Measurements from ENCODE around the gene LRMDA.
A peak's percentile ranks its signal among the peaks of the same experiment; 100 is the strongest.
"Not testable (repeated sequence)": the region's sequence is repeated elsewhere in the genome, so short reads cannot be mapped to it uniquely, and the experiment has no call there.

LRMDA gene

GRCh38 chr10:75516154-75516553 is 84.7 kb downstream of the LRMDA start:
- not testable (repeated sequence) for H3K27me3 ChIP-seq (ENCODE audit: control insufficient read depth, insufficient read depth, low read length); H3K36me3 ChIP-seq (ENCODE audit: control insufficient read depth, insufficient read depth, low read length); H3K9me3 ChIP-seq (ENCODE audit: control insufficient read depth, insufficient read depth, low read length); DNase-seq (ENCODE audit: low read depth, low spot score); H3K4me3 ChIP-seq (ENCODE audit: low read length); H3K27ac ChIP-seq (ENCODE audit: low read length); H3K4me1 ChIP-seq (ENCODE audit: control insufficient read depth, insufficient read depth, low read length)
- WGBS (ENCODE audit: insufficient coverage, insufficient read length): no CpG with 5 or more reads among the region's 2 CpGs

DNA sequence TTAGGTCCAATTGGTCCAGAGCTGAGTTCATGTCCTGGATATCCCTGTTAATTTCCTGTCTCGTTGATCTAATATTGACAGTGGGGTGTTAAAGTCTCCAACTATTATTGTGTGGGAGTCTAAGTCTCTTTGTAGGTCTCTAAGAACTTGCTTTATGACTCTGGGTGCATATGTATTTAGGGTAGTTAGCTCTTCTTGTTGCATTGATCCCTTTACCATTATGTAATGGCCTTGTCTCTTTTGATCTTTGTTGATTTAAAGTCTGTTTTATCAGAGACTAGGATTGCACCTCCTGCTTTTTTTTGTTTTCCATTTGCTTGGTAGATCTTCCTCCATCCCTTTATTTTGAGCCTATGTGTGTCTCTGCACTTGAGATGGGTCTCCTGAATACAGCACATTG is 87.8 kb downstream of the LRMDA start:
- no CpG with 5 or more reads among the region's 1 CpG for WGBS (ENCODE audit: insufficient coverage, insufficient read length)
- H3K36me3 ChIP-seq (ENCODE audit: control insufficient read depth, insufficient read depth, low read length); H3K27ac ChIP-seq (ENCODE audit: low read length); H3K4me1 ChIP-seq (ENCODE audit: control insufficient read depth, insufficient read depth, low read length); H3K9me3 ChIP-seq (ENCODE audit: control insufficient read depth, insufficient read depth, low read length); H3K4me3 ChIP-seq (ENCODE audit: low read length); DNase-seq (ENCODE audit: low read depth, low spot score); H3K27me3 ChIP-seq (ENCODE audit: control insufficient read depth, insufficient read depth, low read length): not testable (repeated sequence)

- H3K4me3 ChIP-seq (ENCODE audit: low read length); DNase-seq (ENCODE audit: low read depth, low spot score); H3K27ac ChIP-seq (ENCODE audit: low read length); H3K9me3 ChIP-seq (ENCODE audit: control insufficient read depth, insufficient read depth, low read length); H3K36me3 ChIP-seq (ENCODE audit: control insufficient read depth, insufficient read depth, low read length); H3K27me3 ChIP-seq (ENCODE audit: control insufficient read depth, insufficient read depth, low read length); H3K4me1 ChIP-seq (ENCODE audit: control insufficient read depth, insufficient read depth, low read length): not testable (repeated sequence)
- no CpG with 5 or more reads among the region's 16 CpGs for WGBS (ENCODE audit: insufficient coverage, insufficient read length)
Measured at GRCh38 chr10:75521194-75521829, 89.9 kb downstream of the LRMDA start.

DNA sequence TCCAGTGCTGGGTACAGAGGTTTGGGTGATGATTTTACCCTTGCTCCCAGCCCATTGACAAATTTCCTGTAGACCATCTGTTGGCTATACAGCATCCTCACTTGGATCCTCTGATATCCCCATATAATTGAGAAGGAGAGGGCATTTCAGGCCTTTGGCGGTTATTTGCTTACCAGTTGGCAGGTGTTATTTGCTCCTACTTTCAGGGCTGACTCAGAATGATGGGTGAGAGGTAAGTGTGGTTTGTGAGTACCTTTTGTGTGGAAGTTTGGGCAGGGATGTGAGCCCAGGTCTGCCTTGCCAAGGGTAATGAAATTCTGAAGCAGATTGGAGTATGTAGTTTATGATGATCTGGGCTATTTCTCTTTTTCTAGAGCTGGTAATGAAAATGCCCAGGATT is 93.6 kb downstream of the LRMDA start:
- H3K9me3 ChIP-seq (ENCODE audit: control insufficient read depth, insufficient read depth, low read length): no peaks in the 10 kb centered on the region
- H3K4me3 ChIP-seq (ENCODE audit: low read length): no peak overlapping the region
- H3K27me3 ChIP-seq (ENCODE audit: control insufficient read depth, insufficient read depth, low read length): no peaks in the 10 kb centered on the region
- no peaks in the 10 kb centered on the region for H3K36me3 ChIP-seq (ENCODE audit: control insufficient read depth, insufficient read depth, low read length)
- no peak for DNase-seq (ENCODE audit: low read depth, low spot score)
- H3K27ac ChIP-seq (ENCODE audit: low read length): no peak overlapping the region
- no CpG with 5 or more reads among the region's 1 CpG for WGBS (ENCODE audit: insufficient coverage, insufficient read length)
- H3K4me1 ChIP-seq (ENCODE audit: control insufficient read depth, insufficient read depth, low read length): no peaks in the 10 kb centered on the region

GRCh38 chr10:75525646-75526045 is 94.2 kb downstream of the LRMDA start:
- Histone ChIP-seq H3K4me3 (ENCODE audit: low read length) (no peak overlapping the region), H3K36me3 (ENCODE audit: control insufficient read depth, insufficient read depth, low read length) (no peaks in the 10 kb centered on the region), H3K4me1 (ENCODE audit: control insufficient read depth, insufficient read depth, low read length) (no peaks in the 10 kb centered on the region), H3K27ac (ENCODE audit: low read length) (no peak overlapping the region), H3K9me3 (ENCODE audit: control insufficient read depth, insufficient read depth, low read length) (no peaks in the 10 kb centered on the region), H3K27me3 (ENCODE audit: control insufficient read depth, insufficient read depth, low read length) (no peaks in the 10 kb centered on the region)
- no peak for DNase-seq (ENCODE audit: low read depth, low spot score)
- 100% methylated on average over 1 of the region's 1 CpG for WGBS (ENCODE audit: insufficient coverage, insufficient read length)

- Histone ChIP-seq H3K36me3 (ENCODE audit: control insufficient read depth, insufficient read depth, low read length) (no peaks in the 10 kb centered on the region), H3K27me3 (ENCODE audit: control insufficient read depth, insufficient read depth, low read length) (no peaks in the 10 kb centered on the region), H3K27ac (ENCODE audit: low read length) (no peak overlapping the region), H3K4me1 (ENCODE audit: control insufficient read depth, insufficient read depth, low read length) (no peaks in the 10 kb centered on the region), H3K4me3 (ENCODE audit: low read length) (no peak overlapping the region), H3K9me3 (ENCODE audit: control insufficient read depth, insufficient read depth, low read length) (no peaks in the 10 kb centered on the region)
- WGBS (ENCODE audit: insufficient coverage, insufficient read length): no CpG with 5 or more reads among the region's 2 CpGs
- no peak for DNase-seq (ENCODE audit: low read depth, low spot score)
Measured at GRCh38 chr10:75527542-75527941, 96.1 kb downstream of the LRMDA start.

DNA sequence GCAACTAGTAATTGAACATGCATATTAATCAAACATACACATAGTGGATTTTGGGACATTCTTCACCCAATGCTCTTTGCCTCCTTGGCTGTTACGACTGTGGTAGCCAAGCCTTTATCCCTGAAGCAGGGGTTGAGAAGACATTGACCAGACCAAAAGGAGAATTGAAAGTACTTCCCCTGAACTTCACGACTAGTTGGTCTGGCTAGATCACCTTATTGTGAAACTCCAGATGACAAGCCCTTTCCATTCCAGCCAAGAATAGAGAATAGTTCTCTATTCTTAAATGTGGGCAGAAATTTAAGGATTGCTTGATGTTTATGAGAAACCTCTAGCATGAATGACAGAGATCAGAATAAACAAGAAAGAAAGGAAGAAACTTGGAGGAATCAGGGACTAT is 97.0 kb downstream of the LRMDA start:
- no peaks in the 10 kb centered on the region for H3K36me3 ChIP-seq (ENCODE audit: control insufficient read depth, insufficient read depth, low read length)
- no peak for DNase-seq (ENCODE audit: low read depth, low spot score)
- no peaks in the 10 kb centered on the region for H3K9me3 ChIP-seq (ENCODE audit: control insufficient read depth, insufficient read depth, low read length)
- no peaks in the 10 kb centered on the region for H3K27me3 ChIP-seq (ENCODE audit: control insufficient read depth, insufficient read depth, low read length)
- H3K27ac ChIP-seq (ENCODE audit: low read length): no peak overlapping the region
- no CpG with 5 or more reads among the region's 2 CpGs for WGBS (ENCODE audit: insufficient coverage, insufficient read length)
- H3K4me3 ChIP-seq (ENCODE audit: low read length): no peak overlapping the region
- no peaks in the 10 kb centered on the region for H3K4me1 ChIP-seq (ENCODE audit: control insufficient read depth, insufficient read depth, low read length)

DNA sequence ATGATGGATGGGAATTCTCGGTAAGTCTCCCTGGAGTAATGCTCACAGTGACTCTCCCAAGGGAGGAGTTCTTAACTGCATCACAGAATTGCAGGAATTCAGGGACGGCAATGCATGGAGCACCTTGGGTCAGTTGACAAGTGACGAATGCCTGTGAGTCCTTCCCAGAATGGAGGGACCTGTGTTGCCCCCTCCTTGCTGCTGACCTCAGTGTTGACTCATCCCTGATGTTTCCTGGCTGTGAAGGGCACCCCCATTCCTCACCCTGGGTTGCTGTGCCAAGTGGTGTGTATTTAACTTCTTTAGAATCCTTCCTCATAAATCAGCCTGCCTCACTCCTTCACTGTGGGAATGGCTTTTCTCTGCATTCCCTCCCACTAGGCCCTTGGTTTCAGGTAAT is 98.9 kb downstream of the LRMDA start:
- Histone ChIP-seq H3K9me3 (ENCODE audit: control insufficient read depth, insufficient read depth, low read length) (no peaks in the 10 kb centered on the region), H3K27ac (ENCODE audit: low read length) (no peak overlapping the region), H3K36me3 (ENCODE audit: control insufficient read depth, insufficient read depth, low read length) (no peaks in the 10 kb centered on the region), H3K4me1 (ENCODE audit: control insufficient read depth, insufficient read depth, low read length) (no peaks in the 10 kb centered on the region), H3K4me3 (ENCODE audit: low read length) (no peak overlapping the region), H3K27me3 (ENCODE audit: control insufficient read depth, insufficient read depth, low read length) (no peaks in the 10 kb centered on the region)
- WGBS (ENCODE audit: insufficient coverage, insufficient read length): no CpG with 5 or more reads among the region's 3 CpGs
- no peak for DNase-seq (ENCODE audit: low read depth, low spot score)

GRCh38 chr10:75531571-75532031 is 100.2 kb downstream of the LRMDA start:
- H3K36me3 ChIP-seq (ENCODE audit: control insufficient read depth, insufficient read depth, low read length): no peaks in the 10 kb centered on the region
- H3K9me3 ChIP-seq (ENCODE audit: control insufficient read depth, insufficient read depth, low read length): no peaks in the 10 kb centered on the region
- H3K4me1 ChIP-seq (ENCODE audit: control insufficient read depth, insufficient read depth, low read length): no peaks in the 10 kb centered on the region
- no peak for DNase-seq (ENCODE audit: low read depth, low spot score)
- no peaks in the 10 kb centered on the region for H3K27me3 ChIP-seq (ENCODE audit: control insufficient read depth, insufficient read depth, low read length)
- H3K4me3 ChIP-seq (ENCODE audit: low read length): no peak overlapping the region
- no CpG with 5 or more reads among the region's 2 CpGs for WGBS (ENCODE audit: insufficient coverage, insufficient read length)
- no peak overlapping the region for H3K27ac ChIP-seq (ENCODE audit: low read length)

- DNase-seq (ENCODE audit: low read depth, low spot score): no peak
- no peaks in the 10 kb centered on the region for H3K36me3 ChIP-seq (ENCODE audit: control insufficient read depth, insufficient read depth, low read length)
- no peaks in the 10 kb centered on the region for H3K9me3 ChIP-seq (ENCODE audit: control insufficient read depth, insufficient read depth, low read length)
- H3K4me1 ChIP-seq (ENCODE audit: control insufficient read depth, insufficient read depth, low read length): no peaks in the 10 kb centered on the region; the same call in 1 of the 2 replicates
- WGBS (ENCODE audit: insufficient coverage, insufficient read length): no CpG with 5 or more reads among the region's 3 CpGs
- no peaks in the 10 kb centered on the region for H3K27me3 ChIP-seq (ENCODE audit: control insufficient read depth, insufficient read depth, low read length)
- no peak overlapping the region for H3K27ac ChIP-seq (ENCODE audit: low read length)
- no peak overlapping the region for H3K4me3 ChIP-seq (ENCODE audit: low read length)
Measured at GRCh38 chr10:75532253-75532924, 101.0 kb downstream of the LRMDA start.

DNA sequence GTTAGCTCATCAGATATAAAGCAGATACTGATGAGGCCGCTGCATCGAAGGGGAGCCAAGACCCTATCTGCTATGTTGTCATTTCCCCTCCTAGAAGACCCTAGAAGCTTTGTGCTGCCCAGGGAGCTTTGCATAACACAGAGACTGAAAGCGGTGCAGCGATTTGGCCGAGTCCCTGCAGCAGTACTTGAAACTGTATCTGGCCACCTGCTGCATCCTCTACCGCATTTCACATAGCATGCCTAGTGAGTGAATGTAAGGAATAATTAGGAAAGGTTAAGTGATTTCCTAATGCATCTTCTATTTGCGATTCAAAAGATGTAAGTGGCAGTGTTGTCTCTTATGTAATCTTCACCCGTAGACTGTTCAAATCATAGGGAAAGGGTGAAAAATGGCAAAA is 106.7 kb downstream of the LRMDA start:
- peak; percentile 33 for DNase-seq (ENCODE audit: low read depth, low spot score)

More for the DNA sequence above, 106.7 kb downstream of the LRMDA start:
- peaks cover 2% of the 10 kb centered on the region; the same call in 1 of the 2 replicates for H3K4me1 ChIP-seq (ENCODE audit: control insufficient read depth, insufficient read depth, low read length)
- WGBS (ENCODE audit: insufficient coverage, insufficient read length): no CpG with 5 or more reads among the region's 8 CpGs
- no peak overlapping the region for H3K27ac ChIP-seq (ENCODE audit: low read length)
- H3K9me3 ChIP-seq (ENCODE audit: control insufficient read depth, insufficient read depth, low read length): no peaks in the 10 kb centered on the region
- no peak overlapping the region for H3K4me3 ChIP-seq (ENCODE audit: low read length)
- H3K36me3 ChIP-seq (ENCODE audit: control insufficient read depth, insufficient read depth, low read length): no peaks in the 10 kb centered on the region
- H3K27me3 ChIP-seq (ENCODE audit: control insufficient read depth, insufficient read depth, low read length): no peaks in the 10 kb centered on the region

Data from iPS DF 6.9 (cell line).